A549 (cell line): ENCODE data around the gene PLAGL2. TPM values are rescaled to one million over a fixed set of nuclear protein-coding genes. Genes with fewer than 3 reads are reported as not detected.

ENCODE experiments used
- ATAC-seq, 2 experiments: fragments of 200-7000 bp in 1 of 2; fragments of >200 bp in 1 of 2; cut with Nextera tagmentation in 1 of 2; cut with Tn5 transposase in 1 of 2; 3 replicates each; pipeline versions ENCODE4 v1.8.0 to v1.9.1; 2018 to 2020; ENCODE audit warnings: mild to moderate bottlenecking in 1 of 2, moderate library complexity in 1 of 2
- CTCF ChIA-PET: fragments of 300-600 bp; sonication (Branson Sonifier 250); formaldehyde crosslinking; extraction: SDS; loops from one replicate; lab custom pipeline; 2021; ENCODE audit warnings: antibody characterized with exemption, inconsistent platforms; lab: Yijun Ruan, JAX
- POLR2A ChIA-PET: fragments of 350-600 bp; formaldehyde crosslinking; extraction: SDS; loops from one replicate; lab custom pipeline; 2021; ENCODE audit warnings: antibody characterized with exemption, inconsistent platforms; lab: Yijun Ruan, JAX
- DNase-seq, 2 experiments: peaks; one replicate each; pipeline versions ENCODE4 v3.0.0 to v3.0.0-alpha.2; 2011 to 2016; ENCODE audit warnings: low read depth in 1 of 2, low spot score in 1 of 2
- FAIRE-seq: peaks from 2 replicates; lab custom pipeline; 2011; peaks lifted over from hg19 to GRCh38; lab: Jason Lieb, UNC
- H3K27ac ChIP-seq, 2 experiments: fragments of >200 bp; sonication (Bioruptor Twin); formaldehyde crosslinking; 3 replicates each; pipeline ENCODE4 v1.5.1; 2016 to 2017
- H3K4me1 ChIP-seq: fragments of >200 bp; sonication (Bioruptor Twin); formaldehyde crosslinking; 3 replicates; pipeline ENCODE4 v1.6.1; 2016
- H3K4me2 ChIP-seq: fragments of >200 bp; sonication (Bioruptor Twin); formaldehyde crosslinking; 3 replicates; pipeline ENCODE4 v1.6.1; 2016
- H3K4me3 ChIP-seq: fragments of >200 bp; sonication (Bioruptor Twin); formaldehyde crosslinking; 3 replicates; pipeline ENCODE4 v1.5.1; 2016
- H3K9me3 ChIP-seq: fragments of >200 bp; sonication (Bioruptor Twin); formaldehyde crosslinking; 3 replicates; pipeline ENCODE4 v1.6.1; 2016
- CBX8 ChIP-seq: fragments of 200-600 bp; sonication (generic); IDR thresholded peaks from 2 replicates; pipeline ENCODE4 v1.6.1; 2016
- CEBPB ChIP-seq, 2 experiments: fragments of >200 bp in 1 of 2; sonication (Bioruptor Twin) in 1 of 2; formaldehyde crosslinking in 1 of 2; IDR thresholded peaks; 2 replicates each; pipeline ENCODE4 v1.6.1; 2012 to 2016
- EP300 ChIP-seq, 2 experiments: fragments of >200 bp; sonication (Bioruptor Twin); formaldehyde crosslinking; IDR thresholded peaks; 2 replicates in 1 of 2; 3 replicates in 1 of 2; pipeline ENCODE4 v1.6.1; 2016 to 2017
- ESRRA ChIP-seq: fragments of 150-350 bp; IDR thresholded peaks from 2 replicates; pipeline ENCODE4 v1.6.1; 2014; ENCODE audit warnings: mild to moderate bottlenecking, low read length, borderline replicate concordance
- FOSB ChIP-seq: fragments of 250-450 bp; sonication (Bioruptor Pico); IDR thresholded peaks from 2 replicates; pipeline ENCODE4 v1.5.0; 2020; ENCODE audit warnings: mild to moderate bottlenecking, moderate library complexity
- FOSL2 ChIP-seq, 2 experiments: fragments of 450-650 bp in 1 of 2; fragments of >200 bp in 1 of 2; sonication (Bioruptor Twin) in 1 of 2; formaldehyde crosslinking; IDR thresholded peaks; 2 replicates each; pipeline versions ENCODE4 v1.5.0 to v1.6.1; 2016 to 2020; ENCODE audit warnings: mild to moderate bottlenecking in 1 of 2, moderate library complexity in 1 of 2
- FOXS1 ChIP-seq: fragments of 250-450 bp; sonication (Bioruptor Pico); IDR thresholded peaks from 2 replicates; pipeline ENCODE4 v1.5.0; 2020; ENCODE audit warnings: mild to moderate bottlenecking, moderate library complexity
- HDAC2 ChIP-seq: fragments of 200-600 bp; sonication (generic); IDR thresholded peaks from 2 replicates; pipeline ENCODE4 v1.6.1; 2016
- HOXB5 ChIP-seq: fragments of 250-450 bp; sonication (Bioruptor Pico); IDR thresholded peaks from 2 replicates; pipeline ENCODE4 v1.5.0; 2020; ENCODE audit warnings: mild to moderate bottlenecking, moderate library complexity
- JUN ChIP-seq, 2 experiments: fragments of >200 bp; sonication (Bioruptor Twin); formaldehyde crosslinking; IDR thresholded peaks; 2 replicates in 1 of 2; 3 replicates in 1 of 2; pipeline ENCODE4 v1.6.1; 2016 to 2017
- JUNB ChIP-seq: fragments of >200 bp; sonication (Bioruptor Twin); formaldehyde crosslinking; IDR thresholded peaks from 2 replicates; pipeline ENCODE4 v1.6.1; 2016
- KDM1A ChIP-seq: fragments of 200-600 bp; sonication (generic); IDR thresholded peaks from 2 replicates; pipeline ENCODE4 v1.6.1; 2016; ENCODE audit warnings: low read depth, mild to moderate bottlenecking
- MAFK ChIP-seq: fragments of 450-650 bp; IDR thresholded peaks from 2 replicates; pipeline ENCODE4 v1.6.1; 2014; ENCODE audit not compliant: partially characterized antibody
- MAZ ChIP-seq: fragments of 150-350 bp; IDR thresholded peaks from 2 replicates; pipeline ENCODE4 v1.6.1; 2014; ENCODE audit warnings: antibody characterized with exemption, low read depth, low read length, borderline replicate concordance
- NPAS2 ChIP-seq: fragments of 250-450 bp; sonication (Bioruptor Pico); IDR thresholded peaks from 2 replicates; pipeline ENCODE4 v1.8.0; 2022; ENCODE audit warnings: mild to moderate bottlenecking, moderate library complexity, borderline replicate concordance
- POLR2AphosphoS2 ChIP-seq: conservative IDR thresholded peaks from 2 replicates; pipeline ENCODE4 v1.6.1; 2012; ENCODE audit warnings: low read length, improper control_type of control experiment, inconsistent platforms
- RAD21 ChIP-seq, 2 experiments: fragments of >200 bp in 1 of 2; sonication (Bioruptor Twin) in 1 of 2; formaldehyde crosslinking in 1 of 2; IDR thresholded peaks in 1 of 2; conservative IDR thresholded peaks in 1 of 2; 2 replicates in 1 of 2; 3 replicates in 1 of 2; pipeline ENCODE4 v1.6.1; 2012 to 2018; ENCODE audit warnings: inconsistent platforms in 1 of 2
- RCOR1 ChIP-seq: fragments of 150-350 bp; IDR thresholded peaks from 2 replicates; pipeline ENCODE4 v1.6.1; 2014; ENCODE audit warnings: antibody characterized with exemption, low read length, low read depth
- RFX5 ChIP-seq: fragments of 450-650 bp; IDR thresholded peaks from 2 replicates; pipeline ENCODE4 v1.7.1; 2014; ENCODE audit warnings: antibody characterized with exemption, mild to moderate bottlenecking, moderate library complexity
- SREBF2 ChIP-seq: fragments of 450-650 bp; IDR thresholded peaks from 2 replicates; pipeline ENCODE4 v1.6.1; 2014; ENCODE audit warnings: mild to moderate bottlenecking, moderate library complexity
- TFCP2L1 ChIP-seq: fragments of 250-450 bp; sonication (Bioruptor Pico); IDR thresholded peaks from 2 replicates; pipeline ENCODE4 v1.5.0; 2021; ENCODE audit warnings: mild to moderate bottlenecking
- ZC3H11A ChIP-seq: fragments of 450-650 bp; IDR thresholded peaks from 2 replicates; pipeline ENCODE4 v1.6.1; 2014; ENCODE audit warnings: antibody characterized with exemption, mild to moderate bottlenecking
- ZSCAN20 ChIP-seq: fragments of 250-450 bp; sonication (Bioruptor Pico); IDR thresholded peaks from 2 replicates; pipeline ENCODE4 v1.8.0; 2022; ENCODE audit warnings: mild to moderate bottlenecking, moderate library complexity
- WGBS: methylation state at CpG from one replicate; pipeline ENCODE4 v1.1.6; 2017; ENCODE audit errors: missing lambda C conversion rate; 5-methylcytosine and 5-hydroxymethylcytosine counted together
- polyA plus RNA-seq, 4 experiments: library from polyadenylated mRNA; depleted of rRNA in 3 of 4; stranded (reverse); fragments of >200 nt; fragmentation: RNase III in 1 of 4; extraction: RNeasy Plus Mini Kit Qiagen cat#74134 plus additional on column Dnase treatment in 1 of 4; gene quantifications; 2 replicates in 3 of 4; 3 replicates in 1 of 4; pipeline ENCODE4 v1.2.3, GENCODE V29; 2011 to 2017
- TF ChIP-seq, protein P1 (sequence below): fragments of >200 bp; sonication (Bioruptor Twin); formaldehyde crosslinking; IDR thresholded peaks from 3 replicates; pipeline ENCODE4 v1.6.1; 2016
- TF ChIP-seq, protein P2 (sequence below): fragments of 150-350 bp; IDR thresholded peaks from 2 replicates; pipeline ENCODE4 v1.6.1; 2014; ENCODE audit warnings: low read depth, mild to moderate bottlenecking, low read length
- TF ChIP-seq, protein P3 (sequence below): fragments of 250-450 bp; sonication (Bioruptor Pico); IDR thresholded peaks from 2 replicates; pipeline ENCODE4 v1.5.0; 2021; ENCODE audit warnings: mild to moderate bottlenecking, moderate library complexity, borderline replicate concordance
- TF ChIP-seq, protein P4 (sequence below): IDR thresholded peaks from 2 replicates; pipeline ENCODE4 v1.6.1; 2012

The PLAGL2 gene
- polyA plus RNA-seq, 2 of the 4 experiments (the other 2 are of a cell fraction): 6.1 to 9.0 TPM

DNA sequence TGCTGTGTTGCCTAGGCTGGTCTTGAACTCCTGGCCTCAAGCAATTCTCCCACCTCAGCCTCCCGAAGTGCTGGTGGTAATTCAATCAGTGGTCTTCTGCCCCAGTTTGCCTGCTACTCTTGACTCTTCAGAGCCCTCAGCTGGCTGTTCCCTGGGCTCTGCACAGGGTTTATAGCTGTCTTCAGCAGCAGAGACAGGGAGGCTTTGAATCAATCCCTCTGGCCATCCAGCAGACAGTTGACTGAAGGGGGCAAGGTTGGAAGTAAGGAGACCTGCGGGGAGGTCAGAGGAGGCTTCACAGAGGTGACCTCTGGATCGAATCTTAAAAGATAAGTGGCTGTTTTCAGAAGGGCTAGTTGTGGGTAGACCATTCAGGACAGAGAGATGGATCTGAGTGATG lies 43.9 kb upstream of the PLAGL2 start:
- no peak overlapping the region for H3K4me2 ChIP-seq
- no peak for FAIRE-seq
- TF ChIP-seq, protein P1, sequence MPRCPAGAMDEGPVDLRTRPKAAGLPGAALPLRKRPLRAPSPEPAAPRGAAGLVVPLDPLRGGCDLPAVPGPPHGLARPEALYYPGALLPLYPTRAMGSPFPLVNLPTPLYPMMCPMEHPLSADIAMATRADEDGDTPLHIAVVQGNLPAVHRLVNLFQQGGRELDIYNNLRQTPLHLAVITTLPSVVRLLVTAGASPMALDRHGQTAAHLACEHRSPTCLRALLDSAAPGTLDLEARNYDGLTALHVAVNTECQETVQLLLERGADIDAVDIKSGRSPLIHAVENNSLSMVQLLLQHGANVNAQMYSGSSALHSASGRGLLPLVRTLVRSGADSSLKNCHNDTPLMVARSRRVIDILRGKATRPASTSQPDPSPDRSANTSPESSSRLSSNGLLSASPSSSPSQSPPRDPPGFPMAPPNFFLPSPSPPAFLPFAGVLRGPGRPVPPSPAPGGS: no peak
- TF ChIP-seq HOXB5 (CRISPR knock-in tag): no peak
- TF ChIP-seq FOSB (CRISPR knock-in tag): no peak
- TF ChIP-seq, protein P2, sequence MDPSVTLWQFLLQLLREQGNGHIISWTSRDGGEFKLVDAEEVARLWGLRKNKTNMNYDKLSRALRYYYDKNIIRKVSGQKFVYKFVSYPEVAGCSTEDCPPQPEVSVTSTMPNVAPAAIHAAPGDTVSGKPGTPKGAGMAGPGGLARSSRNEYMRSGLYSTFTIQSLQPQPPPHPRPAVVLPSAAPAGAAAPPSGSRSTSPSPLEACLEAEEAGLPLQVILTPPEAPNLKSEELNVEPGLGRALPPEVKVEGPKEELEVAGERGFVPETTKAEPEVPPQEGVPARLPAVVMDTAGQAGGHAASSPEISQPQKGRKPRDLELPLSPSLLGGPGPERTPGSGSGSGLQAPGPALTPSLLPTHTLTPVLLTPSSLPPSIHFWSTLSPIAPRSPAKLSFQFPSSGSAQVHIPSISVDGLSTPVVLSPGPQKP: no peak
- no peak for TF ChIP-seq TFCP2L1 (CRISPR knock-in tag)
- TF ChIP-seq FOSL2 (IDR thresholded peaks at IDR 0.05): no peak
- TF ChIP-seq FOSL2 (CRISPR knock-in tag; IDR thresholded peaks at IDR 0.05): no peak
- TF ChIP-seq CEBPB (IDR thresholded peaks at IDR 0.05): no peak
- no peak for TF ChIP-seq RFX5
- no peak for TF ChIP-seq POLR2AphosphoS2
- TF ChIP-seq FOXS1 (CRISPR knock-in tag): no peak
- TF ChIP-seq SREBF2: no peak
- TF ChIP-seq KDM1A: no peak
- TF ChIP-seq, protein P3, sequence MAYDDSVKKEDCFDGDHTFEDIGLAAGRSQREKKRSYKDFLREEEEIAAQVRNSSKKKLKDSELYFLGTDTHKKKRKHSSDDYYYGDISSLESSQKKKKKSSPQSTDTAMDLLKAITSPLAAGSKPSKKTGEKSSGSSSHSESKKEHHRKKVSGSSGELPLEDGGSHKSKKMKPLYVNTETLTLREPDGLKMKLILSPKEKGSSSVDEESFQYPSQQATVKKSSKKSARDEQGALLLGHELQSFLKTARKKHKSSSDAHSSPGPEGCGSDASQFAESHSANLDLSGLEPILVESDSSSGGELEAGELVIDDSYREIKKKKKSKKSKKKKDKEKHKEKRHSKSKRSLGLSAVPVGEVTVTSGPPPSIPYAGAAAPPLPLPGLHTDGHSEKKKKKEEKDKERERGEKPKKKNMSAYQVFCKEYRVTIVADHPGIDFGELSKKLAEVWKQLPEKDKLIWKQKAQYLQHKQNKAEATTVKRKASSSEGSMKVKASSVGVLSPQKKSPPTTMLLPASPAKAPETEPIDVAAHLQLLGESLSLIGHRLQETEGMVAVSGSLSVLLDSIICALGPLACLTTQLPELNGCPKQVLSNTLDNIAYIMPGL (CRISPR knock-in tag): no peak
- no peak for TF ChIP-seq JUN (IDR thresholded peaks at IDR 0.05)
- TF ChIP-seq ZC3H11A: no peak
- TF ChIP-seq CBX8: no peak
- no peak for TF ChIP-seq RCOR1
- TF ChIP-seq, all 56 proteins: peak for 0
- 7% methylated on average over 3 of the region's 3 CpGs for WGBS
- no peak for DNase-seq
- H3K4me3 ChIP-seq: no peak overlapping the region
- peaks cover 15% of the 10 kb centered on the region for H3K4me1 ChIP-seq
- ChIA-PET CTCF (no interaction called here), POLR2A (no interaction called here)
- H3K27ac ChIP-seq: no peak overlapping the region
- no peaks in the 10 kb centered on the region for H3K9me3 ChIP-seq
- ATAC-seq: 0 out of 6 replicates have a peak, but pooled peaks have one; percentile 18 to 43

DNA sequence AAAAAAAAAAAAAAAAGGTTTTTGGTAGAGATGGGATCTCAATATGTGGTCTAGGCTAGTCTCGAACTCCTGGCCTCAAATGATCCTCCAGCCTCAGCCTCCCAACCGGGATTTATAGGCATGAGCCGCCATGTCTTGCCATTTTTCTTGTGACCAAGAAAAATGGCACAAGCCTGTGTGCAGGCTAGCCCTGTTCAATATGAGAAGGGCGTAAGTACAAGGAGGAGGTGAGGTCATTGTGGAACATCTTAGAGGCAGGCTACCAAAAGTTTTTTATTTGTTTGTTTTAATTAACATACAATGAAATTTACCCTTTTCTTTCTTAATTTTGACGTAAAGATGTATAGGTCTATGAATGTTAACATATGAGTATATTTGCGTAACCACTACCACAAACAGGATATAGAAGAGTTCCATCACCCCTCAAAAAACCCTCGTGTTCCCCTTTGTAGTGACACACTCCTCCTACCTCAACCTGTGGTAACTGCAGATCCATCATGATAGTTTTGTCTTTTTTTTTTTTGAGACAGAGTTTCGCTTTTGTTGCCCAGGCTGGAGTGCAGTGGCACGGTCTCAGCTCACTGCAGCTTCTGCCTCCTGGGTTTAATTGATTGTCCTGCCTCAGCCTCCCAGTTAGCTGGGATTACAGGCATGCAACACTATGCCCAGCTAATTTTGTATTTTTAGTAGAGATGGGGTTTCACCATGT lies 41.6 kb upstream of the PLAGL2 start:
- CTCF ChIA-PET: interaction anchor here (0.9 kb wide), 1 partner anchor 8 kb away, joined by 3 read pairs; no protein-coding TSS in a partner anchor
- Histone ChIP-seq H3K9me3 (no peaks in the 10 kb centered on the region), H3K4me1 (peaks cover 5% of the 10 kb centered on the region; the same call in 2 of the 3 replicates), H3K4me2 (no peak overlapping the region), H3K4me3 (no peak overlapping the region), H3K27ac (no peak overlapping the region)
- TF ChIP-seq FOSB (CRISPR knock-in tag) (no peak), ZSCAN20 (CRISPR knock-in tag) (no peak), EP300 (IDR thresholded peaks at IDR 0.05) (no peak), FOXS1 (CRISPR knock-in tag) (no peak), JUNB (no peak), MAZ (no peak), RAD21 (conservative IDR thresholded peaks at IDR 0.05 in 1 of 2, IDR thresholded peaks at IDR 0.05 in 1 of 2) (no peak), ESRRA (no peak), RCOR1 (no peak), HDAC2 (no peak), MAFK (no peak), SREBF2 (no peak), HOXB5 (CRISPR knock-in tag) (no peak), NPAS2 (CRISPR knock-in tag) (no peak)
- TF ChIP-seq, protein P4, sequence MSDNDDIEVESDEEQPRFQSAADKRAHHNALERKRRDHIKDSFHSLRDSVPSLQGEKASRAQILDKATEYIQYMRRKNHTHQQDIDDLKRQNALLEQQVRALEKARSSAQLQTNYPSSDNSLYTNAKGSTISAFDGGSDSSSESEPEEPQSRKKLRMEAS: no peak
- TF ChIP-seq, protein P3 (CRISPR knock-in tag): no peak
- ATAC-seq (no peak; a peak in 1 of 6 replicates), FAIRE-seq (no peak), DNase-seq (no peak)
- POLR2A ChIA-PET: no interaction called here
- 73% methylated on average over 9 of the region's 9 CpGs for WGBS
